Ramos (cell line): ENCODE results near the gene MIER2.

Experiments used
- in situ Hi-C: fragments of 300-500 bp; cut with MboI; formaldehyde crosslinking; loops from one replicate; pipeline ENCODE4 v1.14.3; 2022; ENCODE audit warnings: low sequenced_read_pairs; ENCODE audit not compliant: unreplicated experiment

MIER2 gene

DNA sequence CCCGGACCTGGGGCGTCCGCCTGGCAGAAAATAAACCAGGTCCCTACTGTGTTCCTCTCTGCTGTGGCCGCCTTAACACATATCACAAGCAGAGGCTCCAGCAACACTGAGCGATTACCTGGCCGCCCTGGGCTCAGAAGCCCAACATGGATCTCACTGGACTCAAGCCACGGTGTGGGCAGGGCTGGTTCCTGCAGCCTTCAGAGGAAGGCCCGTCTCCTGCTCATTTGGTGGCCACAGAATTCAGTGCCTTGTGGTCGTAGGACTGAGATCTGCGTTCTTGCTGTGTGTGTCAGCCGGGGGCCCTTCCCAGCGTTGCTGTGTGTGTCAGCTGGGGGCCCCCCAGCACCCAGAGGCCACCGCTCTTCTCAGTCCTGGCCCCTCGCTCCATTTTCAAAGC lies 34.1 kb upstream of the MIER2 start:
- in situ Hi-C loops = no loop called here

DNA sequence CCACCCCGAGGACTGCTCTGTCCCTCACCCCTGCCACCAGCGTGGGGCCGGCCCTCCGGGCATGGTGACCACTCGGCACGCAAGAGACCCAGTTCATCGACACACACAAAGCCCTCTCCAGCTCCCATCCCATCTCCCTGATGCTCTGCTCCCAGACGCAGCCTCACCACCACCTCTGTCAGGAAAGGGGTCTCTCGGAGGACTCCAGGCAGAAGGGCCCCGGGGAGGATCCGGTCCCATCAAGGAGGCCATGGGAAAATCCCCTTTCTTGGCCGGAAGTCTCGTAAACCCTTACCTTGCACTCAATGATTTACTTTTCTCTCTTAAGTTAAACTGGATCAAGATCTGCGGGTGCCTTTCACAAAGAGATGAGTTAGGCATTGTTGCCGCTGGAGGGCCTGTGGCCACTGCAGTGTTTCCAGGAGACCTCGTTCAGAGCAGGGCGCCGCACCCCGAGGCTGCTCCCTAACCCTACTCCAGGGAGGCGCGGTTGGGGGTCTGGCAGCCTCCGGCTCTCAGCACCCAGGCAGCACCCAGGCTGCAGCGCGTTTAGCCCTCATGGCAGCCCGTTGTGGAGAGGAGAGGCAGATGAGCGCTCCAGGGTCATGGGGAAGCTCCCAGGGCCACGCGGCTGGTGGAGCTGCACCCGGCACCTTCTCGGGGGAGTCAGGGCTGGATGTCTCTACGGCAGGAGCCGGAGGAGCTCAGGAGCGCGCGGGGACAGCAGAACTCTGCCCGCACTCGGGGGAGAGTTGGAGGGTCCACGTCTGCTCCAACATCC lies 33.4 kb upstream of the MIER2 start:
- in situ Hi-C loops = no loop called here

DNA sequence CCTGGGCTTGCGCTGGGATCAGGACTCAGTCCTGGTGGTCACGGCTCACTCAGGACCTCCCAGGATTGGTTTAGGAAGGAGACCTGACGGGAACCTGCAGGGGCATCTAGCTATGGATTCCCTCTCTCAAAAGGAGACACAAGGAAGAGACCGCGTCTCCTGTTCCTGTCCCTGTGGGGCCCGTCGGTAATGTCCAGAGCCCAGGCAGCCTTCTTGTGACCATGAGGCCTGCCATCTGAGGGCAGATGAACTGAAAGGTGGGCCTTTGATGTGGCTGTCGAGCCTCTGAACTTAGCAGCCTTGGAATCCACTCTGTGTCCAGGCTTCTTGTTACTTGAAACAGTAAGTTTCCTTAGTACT lies 31.5 kb upstream of the MIER2 start:
- in situ Hi-C loops = no loop called here

DNA sequence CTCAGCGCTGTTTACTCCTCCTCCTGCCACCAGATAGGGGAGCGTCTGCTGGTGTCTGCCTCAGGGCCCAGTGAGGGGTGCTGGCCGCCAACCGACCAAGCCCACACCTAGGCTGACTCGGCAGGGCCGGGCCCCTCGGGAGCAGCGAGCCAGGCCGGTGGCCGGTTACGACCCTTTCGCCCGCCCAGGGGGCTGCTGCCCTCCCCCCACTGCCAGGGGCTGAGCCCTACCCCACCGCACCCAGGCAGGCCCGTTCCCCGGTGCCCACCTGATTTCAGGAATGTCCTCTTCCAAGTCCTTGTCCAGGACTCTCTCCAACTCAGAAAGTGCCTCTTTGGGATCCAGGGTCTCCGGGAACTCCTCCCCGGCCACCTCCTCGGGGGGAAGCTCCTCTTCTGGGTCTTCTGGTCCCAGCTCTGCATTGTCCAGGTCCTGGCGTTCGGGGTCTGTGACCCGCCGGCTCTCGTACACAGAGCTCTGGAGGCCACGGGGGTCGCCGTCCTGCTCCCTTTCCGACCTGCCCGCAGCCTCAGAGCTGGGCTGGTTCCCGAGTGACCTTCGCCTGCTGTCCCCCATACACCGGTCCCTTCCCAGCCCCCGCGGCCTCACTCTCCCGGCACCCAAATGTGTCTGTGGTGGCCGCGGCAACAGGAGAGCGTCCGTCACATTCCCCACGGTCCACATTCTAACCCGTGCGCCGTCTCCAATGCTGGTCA lies 31.0 kb upstream of the MIER2 start:
- in situ Hi-C loops = no loop called here

DNA sequence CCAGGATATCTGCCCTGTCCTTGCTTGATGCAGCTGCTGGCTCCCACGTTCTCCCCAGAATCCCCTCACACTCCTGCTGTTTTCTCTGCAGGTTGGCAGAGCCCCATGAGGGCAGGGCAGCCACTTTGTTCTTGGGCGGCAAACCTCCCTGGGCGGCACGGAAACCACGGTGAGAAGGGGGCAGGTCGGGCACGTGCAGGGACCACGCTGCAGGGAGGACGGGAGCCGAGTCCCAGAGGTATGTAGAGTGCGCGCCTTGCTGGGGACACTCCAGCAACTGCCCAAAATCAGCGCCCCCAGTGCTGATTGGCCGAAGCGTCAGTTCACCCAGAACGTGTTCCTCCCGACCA lies 30.3 kb upstream of the MIER2 start:
- in situ Hi-C loops = no loop called here

DNA sequence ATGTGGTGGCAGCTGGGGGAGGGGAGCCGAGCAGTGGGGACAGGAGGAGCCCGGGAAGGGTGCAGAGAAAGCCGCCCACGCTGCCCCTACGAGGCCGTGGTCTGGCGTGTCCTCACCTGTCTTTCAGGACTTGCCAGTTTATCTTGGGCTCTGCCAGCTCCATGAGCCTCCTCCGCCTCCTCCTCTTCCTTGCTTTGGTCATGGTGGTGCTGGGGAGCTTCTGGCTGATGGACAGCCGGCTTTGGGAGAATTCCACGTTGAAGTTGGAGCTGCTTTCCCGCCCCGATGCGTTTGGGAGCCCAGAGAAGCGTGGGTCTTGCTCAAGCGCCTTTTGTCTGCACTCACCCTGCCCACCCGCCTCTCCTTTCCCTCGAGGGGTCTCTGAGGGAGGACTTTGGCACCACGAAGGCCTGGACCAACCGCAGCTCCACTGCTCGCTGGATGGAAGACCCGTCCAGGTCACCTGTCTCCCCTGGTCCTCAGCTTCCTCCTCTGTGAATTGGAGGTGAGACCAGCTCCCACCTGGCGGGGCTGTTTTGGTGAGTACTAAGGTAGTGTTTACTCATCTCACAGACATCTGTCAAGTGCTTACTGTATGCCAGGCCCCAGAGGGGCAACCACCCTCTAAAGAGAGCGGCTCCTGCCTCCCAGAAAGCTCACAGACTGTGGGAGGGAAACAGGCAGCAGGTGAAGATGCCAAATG lies 29.7 kb upstream of the MIER2 start:
- in situ Hi-C loops = no loop called here

DNA sequence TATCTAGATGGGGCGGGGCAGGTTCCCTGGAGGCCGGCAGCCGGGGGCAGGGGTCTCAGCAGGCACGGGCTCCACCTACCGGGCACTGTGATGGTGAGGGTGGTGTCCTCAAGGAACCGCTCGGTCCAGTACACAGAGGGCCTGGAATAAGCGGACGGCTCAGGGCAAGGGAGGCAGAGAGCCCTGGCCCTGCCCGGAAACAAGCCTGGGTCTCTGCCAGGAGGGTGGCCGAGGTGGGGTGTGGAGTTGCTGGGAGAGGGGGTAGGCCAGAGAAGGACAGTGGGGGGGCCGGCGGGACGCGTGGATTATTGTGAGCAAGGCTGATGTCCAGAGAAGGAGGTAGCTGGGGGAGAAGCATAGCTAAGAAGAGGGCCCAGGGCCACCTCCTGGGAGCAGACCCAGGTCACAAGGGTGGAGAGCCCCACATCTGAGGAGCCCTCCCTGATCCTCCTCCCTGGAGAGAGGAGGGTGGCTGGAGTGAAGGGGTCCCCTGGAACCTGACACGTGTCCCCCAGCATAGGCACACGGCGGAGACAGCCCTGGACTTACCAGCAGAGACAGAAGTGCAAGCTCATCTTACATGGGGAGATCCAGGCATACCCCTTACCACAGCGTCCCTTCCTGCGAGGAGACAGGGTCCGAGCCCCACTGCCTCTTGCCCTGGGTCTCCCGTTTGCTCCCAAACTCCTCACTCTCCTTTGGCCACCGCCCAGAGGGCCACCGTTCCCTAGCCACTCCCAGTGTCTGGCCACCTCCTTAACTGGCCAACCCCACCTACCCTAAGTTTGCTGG lies 29.0 kb upstream of the MIER2 start:
- in situ Hi-C loops = no loop called here

DNA sequence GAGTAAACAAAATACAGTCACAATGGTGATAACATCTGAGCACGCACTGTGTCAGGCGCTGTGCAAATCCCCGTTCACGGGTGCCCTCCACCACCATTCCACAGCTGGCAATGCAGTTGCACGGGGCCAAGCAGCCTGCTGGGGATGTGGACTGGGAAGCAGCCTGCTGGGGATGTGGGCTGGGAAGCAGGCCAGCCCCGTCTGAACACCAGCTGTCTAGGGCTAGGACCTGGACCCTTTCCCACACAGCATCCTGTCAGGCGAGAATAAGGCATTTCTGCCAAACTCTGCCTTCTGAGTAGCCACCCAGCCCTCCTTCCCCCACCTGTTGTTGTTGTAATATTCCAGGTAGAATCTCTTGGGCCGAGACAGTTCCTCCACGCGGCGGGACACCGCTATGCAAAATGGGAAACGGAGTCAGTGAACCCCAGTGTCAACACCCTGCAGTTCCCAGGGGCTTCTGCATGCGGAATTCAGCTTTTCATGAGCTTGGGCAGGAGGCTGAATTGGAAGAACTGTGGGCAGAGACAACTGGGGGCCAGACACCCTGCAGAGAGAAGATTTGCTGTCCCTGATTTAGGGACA lies 27.8 kb upstream of the MIER2 start:
- in situ Hi-C loops = no loop called here

DNA sequence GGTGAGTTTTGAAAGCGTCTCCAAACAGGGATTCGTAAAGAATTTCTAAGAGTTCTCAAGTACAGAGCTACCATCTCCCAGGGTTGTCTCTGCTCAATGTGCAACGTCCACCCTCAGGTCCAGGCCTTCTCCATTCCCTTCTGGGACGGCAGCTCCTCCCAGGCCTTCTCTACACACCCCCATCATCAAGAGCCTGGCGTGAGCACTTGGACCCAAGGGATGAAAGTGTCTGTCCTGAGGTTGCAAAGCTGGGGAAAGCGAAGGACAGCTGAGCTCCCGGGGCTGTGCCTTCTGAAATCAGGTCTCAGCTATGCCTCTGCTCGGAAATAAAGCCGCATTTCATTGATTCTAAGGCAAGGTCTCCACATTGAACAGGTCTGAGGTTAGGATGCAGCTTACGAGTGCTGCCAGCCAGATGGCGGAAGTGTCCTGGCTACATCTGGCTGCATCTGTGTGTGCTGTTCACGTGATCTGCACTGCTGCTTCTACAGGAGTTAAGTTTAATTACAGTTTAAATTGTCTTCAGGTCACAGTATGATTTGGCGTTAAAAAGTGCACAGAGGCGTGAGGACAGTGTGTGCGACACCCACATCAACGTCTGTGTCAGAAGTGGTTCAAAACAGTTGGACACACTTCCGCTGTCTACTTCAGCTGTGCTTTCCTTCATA lies 27.0 kb upstream of the MIER2 start:
- in situ Hi-C loops = no loop called here

DNA sequence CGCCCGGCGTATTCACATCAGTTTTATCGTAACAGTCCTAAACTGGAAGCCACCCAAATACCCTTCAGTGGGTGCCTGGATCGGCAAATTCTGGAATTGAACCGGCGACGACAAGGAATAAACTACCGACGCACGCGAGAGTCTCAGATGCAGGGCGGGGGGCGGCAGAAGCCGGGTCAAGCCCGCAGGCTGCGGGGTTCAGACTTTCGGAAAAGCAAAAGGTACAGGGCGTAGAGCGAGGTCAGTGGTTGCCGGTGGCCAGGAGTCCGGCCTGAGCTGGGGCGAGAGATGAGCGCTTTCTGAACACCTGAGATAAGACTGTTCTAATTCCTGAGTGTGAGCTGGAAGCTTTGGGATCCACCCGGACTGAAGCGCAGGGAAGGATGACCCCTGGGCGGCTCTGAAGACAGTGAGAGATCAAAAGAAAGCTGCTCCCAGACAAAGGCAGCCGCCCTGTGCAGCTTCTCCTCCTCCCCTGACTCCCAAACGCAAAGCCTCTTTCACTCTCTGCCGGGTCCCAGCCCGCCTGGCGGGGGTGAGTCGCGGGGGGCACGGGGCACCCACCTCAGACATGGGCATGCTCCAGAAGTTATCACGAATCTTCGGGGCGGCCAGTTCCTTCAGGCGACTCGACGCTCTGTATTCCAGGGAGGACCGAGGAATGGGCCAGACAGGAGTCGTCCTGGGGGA lies 26.2 kb upstream of the MIER2 start:
- in situ Hi-C loops = no loop called here

DNA sequence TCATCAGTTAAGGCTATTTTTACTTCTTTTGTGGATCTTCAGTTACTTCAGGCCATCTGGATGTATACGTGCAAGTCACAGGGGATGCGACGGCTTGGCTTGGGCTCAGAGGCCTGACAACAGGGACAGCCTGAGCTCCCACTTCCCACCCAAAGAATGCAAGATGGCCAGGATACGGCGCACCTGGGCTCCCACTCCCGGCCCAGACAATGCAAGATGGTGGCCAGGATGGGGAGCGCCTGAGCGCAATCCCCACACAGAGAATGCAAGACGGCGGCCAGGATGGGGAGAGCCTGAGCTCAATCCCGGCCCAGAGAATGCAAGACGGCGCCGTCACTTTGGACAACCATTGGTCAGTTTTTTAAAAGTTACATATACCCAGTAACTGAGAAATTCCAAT lies 25.3 kb upstream of the MIER2 start:
- in situ Hi-C loops = no loop called here

DNA sequence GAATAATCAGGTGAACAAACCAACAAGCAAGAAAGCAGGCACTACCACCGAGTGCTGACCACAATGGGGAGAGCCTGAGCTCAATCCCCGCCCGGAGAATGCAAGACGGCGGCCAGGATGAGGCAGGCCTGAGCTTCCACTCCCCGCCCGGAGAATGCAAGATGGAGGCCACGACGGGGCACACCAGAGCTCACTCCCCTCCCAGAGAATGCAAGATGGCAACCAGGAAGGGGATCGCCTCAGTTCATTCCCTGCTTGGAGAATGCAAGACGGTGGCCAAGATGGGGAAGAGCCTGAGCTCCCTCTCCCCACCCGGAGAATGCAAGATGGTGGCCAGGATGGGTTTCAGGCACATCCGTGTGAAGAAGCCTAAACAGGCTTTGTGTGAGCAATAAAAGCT lies 24.7 kb upstream of the MIER2 start:
- in situ Hi-C loops = no loop called here

DNA sequence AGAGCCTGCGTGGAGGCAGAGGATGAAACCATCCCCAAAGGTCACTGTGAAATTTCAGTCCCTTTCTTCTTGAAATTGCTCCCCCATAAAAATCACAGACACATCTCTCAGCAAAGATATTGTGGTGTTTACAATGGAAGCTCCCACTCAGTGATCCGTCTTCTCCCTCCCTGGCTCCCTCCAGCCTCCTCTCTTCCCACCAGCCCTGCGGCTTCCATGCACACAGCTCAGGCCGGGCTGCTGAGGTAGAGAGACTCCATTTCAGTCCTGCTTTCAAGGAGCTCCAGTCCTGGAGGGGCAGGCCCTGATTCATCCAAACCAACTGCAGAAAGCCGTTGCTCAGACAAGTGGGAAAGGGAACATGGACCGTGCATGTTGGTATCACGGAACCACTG lies 24.0 kb upstream of the MIER2 start:
- in situ Hi-C loops = no loop called here

DNA sequence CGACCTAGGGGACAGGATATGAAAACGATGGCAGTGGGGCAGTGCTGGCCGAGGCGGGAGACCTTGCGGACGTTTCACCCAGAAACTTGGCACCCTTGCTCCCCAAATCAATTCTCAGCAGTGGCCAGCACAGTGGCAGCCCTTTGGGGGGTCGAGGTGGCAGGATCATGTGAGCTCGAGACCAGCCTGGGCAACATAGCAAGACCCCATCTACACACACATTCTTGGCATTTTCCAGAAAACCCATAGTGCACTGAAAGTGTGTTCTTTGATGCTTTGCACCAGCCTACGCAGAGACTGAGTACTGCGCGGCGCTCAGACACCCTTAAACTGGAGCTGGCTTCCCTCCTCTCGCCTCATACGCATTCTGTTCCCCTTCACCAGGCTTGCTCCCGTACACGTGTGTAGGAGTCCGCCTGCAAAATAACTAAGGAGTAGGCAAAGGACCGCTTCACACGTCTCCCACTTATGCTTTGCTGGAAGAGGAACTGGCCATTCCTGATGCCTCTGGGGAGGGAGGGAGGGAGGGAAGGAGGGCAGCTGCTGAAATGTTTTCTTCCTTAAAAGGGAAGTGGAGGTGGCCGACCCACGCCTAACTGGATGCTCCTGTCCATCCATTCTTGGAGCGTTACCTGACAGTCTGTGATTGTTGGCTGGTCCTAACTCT lies 23.5 kb upstream of the MIER2 start:
- in situ Hi-C loops = no loop called here

DNA sequence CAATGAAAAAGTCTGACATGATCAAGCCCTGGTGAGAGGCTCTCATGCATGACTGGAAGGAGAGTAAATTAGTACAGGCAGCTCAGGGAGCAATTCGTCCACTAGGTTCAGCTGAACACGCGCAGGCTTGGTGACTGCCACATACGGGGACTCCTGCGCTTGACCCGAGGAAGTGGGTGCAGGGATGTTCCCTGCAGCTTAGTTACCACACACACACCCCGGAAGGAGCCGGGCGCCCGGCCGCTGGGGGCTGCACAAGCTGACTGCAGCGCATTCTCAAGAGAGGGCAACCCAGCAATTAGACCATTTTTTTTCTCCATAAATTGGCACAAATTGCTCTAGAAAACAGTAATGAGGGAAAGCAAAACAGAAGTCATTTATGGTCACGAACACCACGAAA lies 23.0 kb upstream of the MIER2 start:
- in situ Hi-C loops = no loop called here

DNA sequence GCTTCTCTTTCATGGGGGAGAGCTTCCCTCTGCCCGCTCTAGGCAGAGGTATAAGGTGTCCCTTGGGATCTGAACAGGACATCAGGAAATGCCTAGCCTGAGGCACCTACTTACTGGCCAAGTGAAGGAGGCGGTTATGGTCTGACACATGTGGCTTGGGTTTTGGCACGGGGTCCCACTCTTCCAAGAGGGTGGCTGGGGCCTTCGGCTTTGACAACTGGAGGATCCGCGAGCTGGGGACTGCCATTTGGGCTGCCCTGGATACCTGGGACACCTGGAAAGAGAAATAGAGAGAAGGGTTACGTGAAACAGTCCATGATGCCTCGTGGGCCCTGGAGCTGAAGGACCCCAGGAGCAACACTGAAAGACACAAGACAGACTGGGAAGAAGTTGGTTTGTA lies 22.4 kb upstream of the MIER2 start:
- in situ Hi-C loops = no loop called here

DNA sequence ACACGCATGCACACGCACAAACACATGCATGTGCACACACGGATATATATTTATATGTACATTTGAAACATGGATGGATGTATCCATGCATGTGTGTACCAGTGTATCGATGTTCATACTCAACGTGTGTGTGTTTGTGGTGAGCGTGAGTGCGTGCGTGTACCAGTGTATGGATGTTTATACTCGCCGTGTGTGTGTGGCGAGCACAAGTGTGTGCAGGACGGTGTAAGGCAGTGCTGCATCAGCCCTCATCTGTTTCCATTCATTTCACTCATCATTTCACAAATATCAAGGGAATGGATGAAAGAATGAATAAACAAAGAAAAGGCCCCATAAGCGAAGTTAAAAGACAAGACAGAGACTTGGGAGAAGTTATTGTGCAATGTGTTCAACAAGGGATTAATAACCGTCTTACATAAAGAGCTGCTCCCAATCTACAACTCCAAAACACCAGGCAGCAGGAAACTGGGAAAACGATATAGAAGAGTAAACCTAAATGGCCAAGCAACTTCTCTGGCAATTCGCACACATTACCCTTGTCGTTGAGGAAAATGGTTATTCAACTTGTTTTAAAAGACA lies 21.7 kb upstream of the MIER2 start:
- in situ Hi-C loops = no loop called here

DNA sequence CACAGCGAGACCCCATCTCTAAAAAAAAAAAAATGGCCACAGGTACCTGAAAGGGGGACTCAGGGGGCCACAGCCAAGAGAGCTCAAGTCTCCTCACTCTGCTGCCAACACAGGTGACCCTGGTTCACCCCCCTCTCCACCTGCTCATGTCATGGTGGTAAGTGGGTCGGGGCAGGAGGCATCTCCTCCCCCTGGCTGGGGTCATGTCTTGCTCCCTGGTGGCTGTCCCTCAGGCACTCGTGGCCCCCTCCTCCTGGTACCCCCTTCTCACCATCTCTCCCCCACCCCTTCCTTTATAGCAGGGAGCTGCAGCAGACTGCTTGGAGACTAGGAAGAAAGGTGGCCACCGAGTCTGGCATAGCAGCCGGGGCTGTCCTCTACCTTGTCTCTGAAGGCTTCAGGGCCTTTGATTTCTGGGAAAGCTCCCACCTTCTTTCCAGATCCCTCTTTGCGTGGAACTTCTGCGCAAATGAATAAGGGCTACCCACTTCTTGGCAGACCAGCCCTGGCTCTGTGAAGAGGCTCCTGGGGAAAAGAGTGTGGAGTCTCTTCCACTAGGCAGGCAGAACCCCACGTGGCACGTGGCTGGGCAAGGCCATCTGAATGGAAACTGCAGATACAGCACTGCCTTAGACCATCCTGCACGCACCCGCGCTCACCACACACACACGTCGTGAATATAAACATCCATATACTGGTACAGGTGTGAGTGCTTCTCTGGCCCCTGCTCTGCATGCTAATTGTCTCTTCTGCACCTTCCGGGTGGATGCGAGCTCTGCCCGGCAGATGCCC lies 20.1 kb upstream of the MIER2 start:
- in situ Hi-C loops = no loop called here
